NT2/D1 (cell line): ENCODE measurements around the gene NDE1.
"Not testable (repeated sequence)": the region's sequence is repeated elsewhere in the genome, so short reads cannot be mapped to it uniquely, and the experiment has no call there.

ENCODE experiments used
- SUZ12 ChIP-seq: IDR thresholded peaks from 2 replicates; pipeline ENCODE4 v1.6.1; 2011; ENCODE audit not compliant: insufficient read length, insufficient read depth; ENCODE audit errors: extremely low read depth
- YY1 ChIP-seq: IDR thresholded peaks from 2 replicates; pipeline ENCODE4 v1.6.1; 2011; ENCODE audit not compliant: insufficient read length, insufficient read depth
- ZNF274 ChIP-seq: IDR thresholded peaks from 2 replicates; pipeline ENCODE4 v1.6.1; 2011; ENCODE audit warnings: mild to moderate bottlenecking, low read depth, low read length

GRCh38 chr16:15655561-15655960 lies 5.5 kb downstream of the NDE1 start:
- TF ChIP-seq ZNF274, SUZ12, YY1: not testable (repeated sequence)
